ENCODE results near the gene MEIOC.

The MEIOC gene

GRCh38 chr17:44655983-44656710 lies at the start of gene MEIOC:
Gene MEIOC (plus strand): TSS chr17:44656468. CDS start chr17:44656614, 146 bp downstream.
- H3K4me2 ChIP-seq (ENCODE audit: low read length) = peak within 1 kb of the TSS; percentile 26
- H2AFZ ChIP-seq = peak within 1 kb of the TSS; percentile 75
- H3K36me3 ChIP-seq (ENCODE audit: control insufficient read depth, insufficient read depth, low read length) = no peaks in the 10 kb centered on the region
- H3K4me1 ChIP-seq = no peaks in the 10 kb centered on the region
- TF ChIP-seq, protein P1, sequence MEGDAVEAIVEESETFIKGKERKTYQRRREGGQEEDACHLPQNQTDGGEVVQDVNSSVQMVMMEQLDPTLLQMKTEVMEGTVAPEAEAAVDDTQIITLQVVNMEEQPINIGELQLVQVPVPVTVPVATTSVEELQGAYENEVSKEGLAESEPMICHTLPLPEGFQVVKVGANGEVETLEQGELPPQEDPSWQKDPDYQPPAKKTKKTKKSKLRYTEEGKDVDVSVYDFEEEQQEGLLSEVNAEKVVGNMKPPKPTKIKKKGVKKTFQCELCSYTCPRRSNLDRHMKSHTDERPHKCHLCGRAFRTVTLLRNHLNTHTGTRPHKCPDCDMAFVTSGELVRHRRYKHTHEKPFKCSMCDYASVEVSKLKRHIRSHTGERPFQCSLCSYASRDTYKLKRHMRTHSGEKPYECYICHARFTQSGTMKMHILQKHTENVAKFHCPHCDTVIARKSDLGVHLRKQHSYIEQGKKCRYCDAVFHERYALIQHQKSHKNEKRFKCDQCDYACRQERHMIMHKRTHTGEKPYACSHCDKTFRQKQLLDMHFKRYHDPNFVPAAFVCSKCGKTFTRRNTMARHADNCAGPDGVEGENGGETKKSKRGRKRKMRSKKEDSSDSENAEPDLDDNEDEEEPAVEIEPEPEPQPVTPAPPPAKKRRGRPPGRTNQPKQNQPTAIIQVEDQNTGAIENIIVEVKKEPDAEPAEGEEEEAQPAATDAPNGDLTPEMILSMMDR (IDR thresholded peaks at IDR 0.05) = no peak
- H3K9me3 ChIP-seq (ENCODE audit: control insufficient read depth, low read length) = no peaks in the 10 kb centered on the region
- H3K4me3 ChIP-seq (ENCODE audit: low read depth, low read length) = no peak within 1 kb of the TSS
- no peak within 1 kb of the TSS for H3K27ac ChIP-seq
- H3K79me2 ChIP-seq = no peaks in the 10 kb centered on the region
- H3K9ac ChIP-seq = no peak within 1 kb of the TSS
- peaks cover 3% of the 10 kb centered on the region for H3K27me3 ChIP-seq (ENCODE audit: control insufficient read depth, insufficient read depth, low read length)

DNA sequence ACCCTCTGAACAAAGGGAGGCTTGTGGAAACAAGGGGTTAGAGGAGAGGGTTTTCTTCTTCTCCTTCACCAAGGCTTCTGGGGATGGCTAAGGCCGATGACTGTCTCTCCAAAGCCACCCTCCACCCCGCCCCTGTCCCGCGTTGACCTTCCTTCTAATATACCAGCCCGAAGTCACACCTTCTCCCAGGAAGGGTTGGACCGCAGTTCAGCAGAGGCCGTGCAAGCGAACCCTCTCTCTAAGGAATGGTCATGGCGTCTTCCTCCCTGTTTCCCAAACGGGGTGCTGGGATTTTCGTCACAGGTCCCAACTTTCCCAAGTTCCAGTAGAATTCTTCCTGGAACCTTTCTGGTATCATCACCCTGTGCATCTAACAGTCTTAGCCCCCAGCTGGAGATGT lies 49.6 kb upstream of the MEIOC start:
- peaks cover 8% of the 10 kb centered on the region for H3K4me1 ChIP-seq

DNA sequence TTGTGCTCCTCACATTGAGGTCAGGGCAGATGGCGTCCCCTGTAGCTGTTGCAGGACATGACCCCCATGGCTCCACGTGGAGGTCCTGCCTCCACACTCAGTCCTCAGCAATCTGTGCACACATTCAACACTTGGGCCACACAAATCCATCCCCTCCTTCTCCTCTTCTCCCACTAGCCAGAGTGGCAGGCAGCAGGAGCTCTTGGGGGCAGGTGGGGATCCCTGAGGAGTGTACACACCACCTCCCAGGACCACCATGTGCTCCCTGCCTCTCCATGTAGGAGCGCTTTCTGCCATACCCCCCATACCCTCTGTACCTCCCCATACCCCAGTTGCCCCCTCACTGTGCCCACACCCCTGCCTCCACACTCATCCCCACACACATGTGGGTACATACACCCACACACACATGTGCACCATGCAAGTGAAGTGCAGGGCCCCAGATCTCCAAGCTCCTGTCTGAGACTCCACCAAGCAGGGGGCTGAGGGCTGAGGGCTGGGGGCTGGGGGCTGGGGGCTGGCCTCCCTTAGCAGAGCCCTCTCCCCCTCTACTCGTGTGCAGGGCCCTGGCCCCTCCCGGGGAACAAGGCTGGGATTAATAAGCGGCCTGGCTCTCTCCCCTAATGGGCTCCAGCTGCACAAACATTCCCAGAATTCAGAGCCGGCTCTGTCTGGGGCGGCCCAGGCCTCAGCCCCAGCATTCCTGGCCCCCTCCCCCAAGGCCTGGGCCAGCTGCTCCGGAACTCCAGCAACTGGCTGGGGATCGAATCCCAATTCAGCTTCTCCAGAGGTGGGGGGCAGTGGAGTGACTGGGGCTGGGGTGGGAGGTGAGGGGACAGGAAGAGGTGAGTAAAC lies 48.2 kb upstream of the MEIOC start:
- Histone ChIP-seq H3K9ac (no peak overlapping the region), H3K9me3 (ENCODE audit: control insufficient read depth, low read length) (no peaks in the 10 kb centered on the region), H3K4me2 (ENCODE audit: low read length) (no peak overlapping the region), H3K4me3 (ENCODE audit: low read depth, low read length) (no peak overlapping the region), H3K27me3 (ENCODE audit: control insufficient read depth, insufficient read depth, low read length) (no peaks in the 10 kb centered on the region), H3K4me1 (peaks cover 8% of the 10 kb centered on the region), H3K36me3 (ENCODE audit: control insufficient read depth, insufficient read depth, low read length) (no peaks in the 10 kb centered on the region), H2AFZ (peak overlapping the region; percentile 62), H3K79me2 (no peaks in the 10 kb centered on the region), H3K27ac (no peak overlapping the region)
- TF ChIP-seq, protein P1 (IDR thresholded peaks at IDR 0.05) = no peak

More for the DNA sequence above, 49.6 kb upstream of the MEIOC start:
- Histone ChIP-seq H3K27me3 (ENCODE audit: control insufficient read depth, insufficient read depth, low read length) (no peaks in the 10 kb centered on the region), H3K4me3 (ENCODE audit: low read depth, low read length) (no peak overlapping the region), H3K36me3 (ENCODE audit: control insufficient read depth, insufficient read depth, low read length) (no peaks in the 10 kb centered on the region), H3K79me2 (no peaks in the 10 kb centered on the region), H3K27ac (no peak overlapping the region), H3K4me2 (ENCODE audit: low read length) (no peak overlapping the region), H3K9ac (no peak overlapping the region), H3K9me3 (ENCODE audit: control insufficient read depth, low read length) (no peaks in the 10 kb centered on the region), H2AFZ (no peak overlapping the region)
- TF ChIP-seq, protein P1 (IDR thresholded peaks at IDR 0.05) = no peak

GRCh38 chr17:44608727-44609435 lies 47.4 kb upstream of the MEIOC start:
- no peak overlapping the region for H3K4me3 ChIP-seq (ENCODE audit: low read depth, low read length)
- TF ChIP-seq, protein P1 (IDR thresholded peaks at IDR 0.05) = no peak
- H3K9ac ChIP-seq = no peak overlapping the region
- H2AFZ ChIP-seq = peak overlapping the region; percentile 62
- H3K36me3 ChIP-seq (ENCODE audit: control insufficient read depth, insufficient read depth, low read length) = no peaks in the 10 kb centered on the region
- H3K9me3 ChIP-seq (ENCODE audit: control insufficient read depth, low read length) = no peaks in the 10 kb centered on the region
- peaks cover 8% of the 10 kb centered on the region for H3K4me1 ChIP-seq
- H3K4me2 ChIP-seq (ENCODE audit: low read length) = no peak overlapping the region
- no peaks in the 10 kb centered on the region for H3K79me2 ChIP-seq
- no peak overlapping the region for H3K27ac ChIP-seq
- no peaks in the 10 kb centered on the region for H3K27me3 ChIP-seq (ENCODE audit: control insufficient read depth, insufficient read depth, low read length)
